ENCODE data around the gene SOX5.

The SOX5 gene

DNA sequence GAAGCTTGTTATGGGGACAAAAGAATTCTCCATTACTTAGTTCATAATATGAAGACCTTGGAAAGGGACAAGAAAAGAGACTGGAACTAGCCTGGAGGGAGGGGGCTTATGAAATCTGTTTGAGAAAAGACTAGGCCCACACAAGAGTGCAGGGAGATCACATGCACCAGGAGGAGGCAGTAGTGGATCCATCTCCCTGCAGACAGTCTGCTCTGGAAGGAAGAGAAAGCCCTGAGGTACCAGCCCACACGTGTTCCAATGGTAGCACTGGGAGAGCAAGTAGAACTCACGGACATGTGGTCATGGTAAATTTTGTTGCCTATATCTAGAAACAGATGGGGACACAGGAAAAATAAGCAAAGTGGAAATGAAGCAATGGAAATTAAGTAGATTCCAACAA lies 445.4 kb downstream of the SOX5 start:
- Histone ChIP-seq H3K4me1 (ENCODE audit: control insufficient read depth in 1 of 2, insufficient read depth in 2 of 2, low read length in 2 of 2) (no peaks in the 10 kb centered on the region), H3K36me3 (ENCODE audit: control insufficient read depth in 1 of 2, insufficient read depth in 2 of 2, low read length in 2 of 2) (no peaks in the 10 kb centered on the region), H4K8ac (ENCODE audit: low read depth, low read length) (no peak overlapping the region), H3K4me3 (ENCODE audit: low read depth, low read length) (no peak overlapping the region), H3K14ac (ENCODE audit: low read length) (no peak overlapping the region), H2BK12ac (ENCODE audit: low read length) (no peak overlapping the region), H3K23ac (ENCODE audit: low read length) (no peak overlapping the region), H2AFZ (ENCODE audit: insufficient read depth, low read length, poor library complexity) (no peak overlapping the region), H3K4ac (ENCODE audit: low read depth, low read length) (no peak overlapping the region), H4K91ac (ENCODE audit: low read depth, low read length) (no peak overlapping the region), H2BK120ac (ENCODE audit: insufficient read depth, low read length, poor library complexity) (no peak overlapping the region), H3K18ac (ENCODE audit: low read length) (no peak overlapping the region), H2BK5ac (ENCODE audit: low read depth, low read length, poor library complexity) (no peak overlapping the region), H3K79me2 (ENCODE audit: control insufficient read depth, insufficient read depth, low read length, poor library complexity) (no peaks in the 10 kb centered on the region), H3K27me3 (ENCODE audit: insufficient read depth, low read length) (no peaks in the 10 kb centered on the region), H3K27ac (ENCODE audit: low read depth, low read length) (no peak overlapping the region), H4K12ac (ENCODE audit: low read depth, low read length) (no peak overlapping the region), H3K9me3 (ENCODE audit: insufficient read depth, low read depth, low read length) (no peaks in the 10 kb centered on the region), H3K9ac (ENCODE audit: low read length) (no peak overlapping the region), H3K4me2 (ENCODE audit: low read length) (no peak overlapping the region), H3K79me1 (ENCODE audit: low read length) (no peaks in the 10 kb centered on the region), H2AK5ac (ENCODE audit: low read length) (no peak overlapping the region)
- DNase-seq, result no peak
- no CpG with 5 or more reads among the region's 2 CpGs for WGBS (ENCODE audit: extremely low coverage, insufficient coverage, insufficient read length)

DNA sequence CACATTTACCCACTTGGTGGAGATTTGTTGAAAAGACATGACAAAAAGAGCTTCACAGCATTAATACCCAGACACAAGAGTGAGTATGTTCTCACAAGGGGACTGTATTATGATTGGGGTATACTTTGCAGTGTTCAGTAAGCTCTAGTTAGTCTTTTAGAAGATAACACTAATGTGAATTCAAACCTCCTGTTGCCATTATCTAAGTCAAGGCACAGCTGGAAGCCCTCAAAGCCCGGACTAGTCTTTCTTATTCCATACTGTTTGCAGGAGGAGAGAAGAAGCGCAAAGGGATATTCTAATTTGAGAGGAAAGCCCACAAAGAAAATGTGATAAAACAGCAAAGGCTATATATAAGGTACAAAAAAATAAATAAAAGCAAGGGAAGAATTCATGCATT lies 445.9 kb downstream of the SOX5 start:
- no peak overlapping the region for H2BK120ac ChIP-seq (ENCODE audit: insufficient read depth, low read length, poor library complexity)
- no peak overlapping the region for H3K4me2 ChIP-seq (ENCODE audit: low read length)
- H3K79me1 ChIP-seq (ENCODE audit: low read length), result no peaks in the 10 kb centered on the region
- H3K27me3 ChIP-seq (ENCODE audit: insufficient read depth, low read length), result no peaks in the 10 kb centered on the region
- H3K9me3 ChIP-seq (ENCODE audit: insufficient read depth, low read depth, low read length), result no peaks in the 10 kb centered on the region
- H3K23ac ChIP-seq (ENCODE audit: low read length), result no peak overlapping the region
- no peak for DNase-seq
- no peak overlapping the region for H4K8ac ChIP-seq (ENCODE audit: low read depth, low read length)
- H4K91ac ChIP-seq (ENCODE audit: low read depth, low read length), result no peak overlapping the region
- H2BK12ac ChIP-seq (ENCODE audit: low read length), result no peak overlapping the region
- H3K27ac ChIP-seq (ENCODE audit: low read depth, low read length), result no peak overlapping the region
- no peak overlapping the region for H3K14ac ChIP-seq (ENCODE audit: low read length)
- H4K12ac ChIP-seq (ENCODE audit: low read depth, low read length), result no peak overlapping the region
- no peak overlapping the region for H3K4ac ChIP-seq (ENCODE audit: low read depth, low read length)
- H2AK5ac ChIP-seq (ENCODE audit: low read length), result no peak overlapping the region
- no CpG with 5 or more reads among the region's 2 CpGs for WGBS (ENCODE audit: extremely low coverage, insufficient coverage, insufficient read length)
- H3K4me1 ChIP-seq (ENCODE audit: control insufficient read depth in 1 of 2, insufficient read depth in 2 of 2, low read length in 2 of 2), result no peaks in the 10 kb centered on the region
- no peak overlapping the region for H2BK5ac ChIP-seq (ENCODE audit: low read depth, low read length, poor library complexity)
- no peak overlapping the region for H3K18ac ChIP-seq (ENCODE audit: low read length)
- H3K36me3 ChIP-seq (ENCODE audit: control insufficient read depth in 1 of 2, insufficient read depth in 2 of 2, low read length in 2 of 2), result no peaks in the 10 kb centered on the region
- H3K9ac ChIP-seq (ENCODE audit: low read length), result no peak overlapping the region
- H3K79me2 ChIP-seq (ENCODE audit: control insufficient read depth, insufficient read depth, low read length, poor library complexity), result no peaks in the 10 kb centered on the region
- no peak overlapping the region for H2AFZ ChIP-seq (ENCODE audit: insufficient read depth, low read length, poor library complexity)
- H3K4me3 ChIP-seq (ENCODE audit: low read depth, low read length), result no peak overlapping the region

DNA sequence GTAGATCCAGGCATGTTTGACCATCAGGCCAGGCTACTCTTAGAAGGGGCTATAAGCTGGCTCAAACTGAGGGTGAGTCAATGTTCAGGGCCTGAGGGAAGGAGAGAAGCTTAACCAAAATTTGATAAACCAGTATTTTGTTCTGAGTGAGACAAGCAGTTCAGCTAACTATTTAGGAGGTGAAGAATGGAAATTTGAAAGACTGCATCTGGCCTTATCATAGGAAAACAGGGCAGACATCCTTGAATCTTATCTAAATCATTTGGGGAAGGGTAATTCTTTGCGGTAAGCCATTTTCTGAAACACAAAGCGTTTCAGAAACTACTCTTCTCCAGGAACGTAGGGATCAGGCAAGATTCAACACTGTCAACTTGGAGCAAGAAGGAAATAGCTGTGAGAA lies 447.2 kb downstream of the SOX5 start:
- Histone ChIP-seq H2AK5ac (ENCODE audit: low read length) (no peak overlapping the region), H3K18ac (ENCODE audit: low read length) (no peak overlapping the region), H4K8ac (ENCODE audit: low read depth, low read length) (no peak overlapping the region), H3K9me3 (ENCODE audit: insufficient read depth, low read depth, low read length) (no peaks in the 10 kb centered on the region), H2AFZ (ENCODE audit: insufficient read depth, low read length, poor library complexity) (no peak overlapping the region), H3K79me1 (ENCODE audit: low read length) (no peaks in the 10 kb centered on the region), H4K12ac (ENCODE audit: low read depth, low read length) (no peak overlapping the region), H4K91ac (ENCODE audit: low read depth, low read length) (no peak overlapping the region), H3K4ac (ENCODE audit: low read depth, low read length) (no peak overlapping the region), H3K4me2 (ENCODE audit: low read length) (no peak overlapping the region), H3K79me2 (ENCODE audit: control insufficient read depth, insufficient read depth, low read length, poor library complexity) (no peaks in the 10 kb centered on the region), H3K4me1 (ENCODE audit: control insufficient read depth in 1 of 2, insufficient read depth in 2 of 2, low read length in 2 of 2) (no peaks in the 10 kb centered on the region), H3K4me3 (ENCODE audit: low read depth, low read length) (no peak overlapping the region), H3K14ac (ENCODE audit: low read length) (no peak overlapping the region), H3K36me3 (ENCODE audit: control insufficient read depth in 1 of 2, insufficient read depth in 2 of 2, low read length in 2 of 2) (no peaks in the 10 kb centered on the region), H3K27ac (ENCODE audit: low read depth, low read length) (no peak overlapping the region), H3K27me3 (ENCODE audit: insufficient read depth, low read length) (no peaks in the 10 kb centered on the region), H2BK120ac (ENCODE audit: insufficient read depth, low read length, poor library complexity) (no peak overlapping the region), H2BK12ac (ENCODE audit: low read length) (no peak overlapping the region), H3K23ac (ENCODE audit: low read length) (no peak overlapping the region), H2BK5ac (ENCODE audit: low read depth, low read length, poor library complexity) (no peak overlapping the region), H3K9ac (ENCODE audit: low read length) (no peak overlapping the region)
- WGBS (ENCODE audit: extremely low coverage, insufficient coverage, insufficient read length), result no CpG with 5 or more reads among the region's 3 CpGs
- no peak for DNase-seq

DNA sequence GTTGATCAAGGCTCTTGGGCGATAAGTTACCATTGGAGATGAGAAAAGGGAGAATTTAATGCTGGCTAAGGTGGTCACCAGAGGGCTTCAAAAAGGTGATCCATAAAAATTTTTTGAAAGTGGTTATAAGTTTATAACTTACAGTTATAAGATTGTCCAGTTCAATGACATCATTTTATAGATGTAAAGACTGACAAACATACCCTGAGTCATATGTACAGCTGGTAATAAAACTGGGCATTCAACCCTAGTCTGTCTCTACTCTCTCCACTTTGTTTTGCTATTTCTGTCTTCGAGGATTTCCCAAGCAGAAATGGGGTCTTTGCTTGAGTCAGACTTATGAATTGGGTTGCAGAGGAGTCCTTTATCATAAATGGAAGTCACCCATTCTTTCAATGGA lies 454.0 kb downstream of the SOX5 start:
- no peak for DNase-seq
- no CpG with 5 or more reads among the region's 2 CpGs for WGBS (ENCODE audit: extremely low coverage, insufficient coverage, insufficient read length)
- Histone ChIP-seq H3K36me3 (ENCODE audit: control insufficient read depth in 1 of 2, insufficient read depth in 2 of 2, low read length in 2 of 2) (no peaks in the 10 kb centered on the region), H3K4me3 (ENCODE audit: low read depth, low read length) (no peak overlapping the region), H2AK5ac (ENCODE audit: low read length) (no peak overlapping the region), H3K79me1 (ENCODE audit: low read length) (no peaks in the 10 kb centered on the region), H3K18ac (ENCODE audit: low read length) (no peak overlapping the region), H4K91ac (ENCODE audit: low read depth, low read length) (no peak overlapping the region), H3K27ac (ENCODE audit: low read depth, low read length) (no peak overlapping the region), H3K9ac (ENCODE audit: low read length) (no peak overlapping the region), H3K27me3 (ENCODE audit: insufficient read depth, low read length) (no peaks in the 10 kb centered on the region), H2BK5ac (ENCODE audit: low read depth, low read length, poor library complexity) (no peak overlapping the region), H4K8ac (ENCODE audit: low read depth, low read length) (no peak overlapping the region), H3K4me1 (ENCODE audit: control insufficient read depth in 1 of 2, insufficient read depth in 2 of 2, low read length in 2 of 2) (no peaks in the 10 kb centered on the region), H3K9me3 (ENCODE audit: insufficient read depth, low read depth, low read length) (no peaks in the 10 kb centered on the region), H3K4me2 (ENCODE audit: low read length) (no peak overlapping the region), H4K12ac (ENCODE audit: low read depth, low read length) (no peak overlapping the region), H2AFZ (ENCODE audit: insufficient read depth, low read length, poor library complexity) (no peak overlapping the region), H2BK120ac (ENCODE audit: insufficient read depth, low read length, poor library complexity) (no peak overlapping the region), H3K14ac (ENCODE audit: low read length) (no peak overlapping the region), H3K79me2 (ENCODE audit: control insufficient read depth, insufficient read depth, low read length, poor library complexity) (no peaks in the 10 kb centered on the region), H2BK12ac (ENCODE audit: low read length) (no peak overlapping the region), H3K4ac (ENCODE audit: low read depth, low read length) (no peak overlapping the region), H3K23ac (ENCODE audit: low read length) (no peak overlapping the region)
